Dermis blood vessel endothelial cell (primary cell): Measurements from ENCODE around the gene PTPN4. TPM values are rescaled to one million over a fixed set of nuclear protein-coding genes. Genes with fewer than 3 reads are reported as not detected.

Experiments
- DNase-seq: peaks from one replicate; pipeline ENCODE4 v3.0.0; 2010
- total RNA-seq: library from RNA; depleted of rRNA; stranded (reverse); fragments of >200 nt; gene quantifications from 2 replicates; pipeline ENCODE4 v1.2.3, GENCODE V29; 2014

Gene PTPN4
- total RNA-seq, 1 donor from 2014 or later: 27.9 TPM

DNA sequence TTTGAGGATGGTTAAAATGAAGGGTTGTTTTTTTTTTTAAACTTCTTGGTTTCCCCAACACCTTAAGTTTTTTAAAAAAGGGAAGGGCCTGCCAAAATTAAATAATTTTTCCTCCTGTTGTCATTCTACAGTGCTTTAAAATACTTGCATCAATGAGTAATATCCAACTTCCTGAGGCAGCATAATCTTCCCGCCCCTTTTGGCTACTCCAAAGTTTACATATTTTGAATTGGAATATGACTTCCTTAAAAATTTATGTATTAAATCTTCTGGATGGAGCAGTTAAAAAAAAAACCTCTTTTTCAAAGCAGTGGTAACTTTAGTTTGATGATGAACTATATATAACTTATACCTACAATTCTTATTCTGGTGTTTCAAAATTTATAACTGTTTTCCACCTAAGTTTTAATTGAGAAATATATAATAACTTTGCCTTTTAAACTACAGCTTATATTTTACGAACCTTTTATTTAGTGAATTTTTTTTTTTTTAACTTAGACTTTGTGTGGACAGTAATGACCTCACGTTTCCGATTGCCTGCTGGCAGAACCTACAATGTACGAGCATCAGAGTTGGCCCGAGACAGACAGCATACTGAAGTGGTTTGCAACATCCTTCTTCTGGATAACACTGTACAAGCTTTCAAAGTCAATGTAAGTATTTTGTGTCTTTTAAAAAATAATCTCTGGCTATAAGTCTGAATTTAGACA lies 49.8 kb downstream of the PTPN4 start:
- peak; percentile 88 for DNase-seq

- DNase-seq: no peak
Measured at GRCh38 chr2:119810049-119810630, 50.4 kb downstream of the PTPN4 start.

DNA sequence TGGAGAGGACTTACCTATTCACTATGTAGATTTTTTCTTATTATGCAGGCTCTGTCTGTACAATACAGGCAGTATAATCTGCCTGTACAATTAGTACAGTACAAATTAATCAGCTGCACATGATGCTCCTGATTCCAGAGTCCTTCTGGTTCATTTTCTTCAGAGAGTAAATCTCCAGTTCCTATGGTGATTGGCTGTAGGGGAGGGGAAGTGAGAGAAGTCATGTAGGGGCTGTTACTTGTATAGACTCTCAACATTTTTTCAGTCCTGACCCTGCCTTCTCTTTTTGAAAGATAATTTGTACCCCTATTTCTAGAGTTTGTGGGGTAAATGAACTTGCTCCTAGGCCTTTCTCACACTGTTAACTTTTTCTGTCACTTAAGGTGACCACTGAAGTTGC lies 54.5 kb downstream of the PTPN4 start:
- no peak for DNase-seq

GRCh38 chr2:119818792-119819191 lies 59.1 kb downstream of the PTPN4 start:
- DNase-seq: no peak

DNA sequence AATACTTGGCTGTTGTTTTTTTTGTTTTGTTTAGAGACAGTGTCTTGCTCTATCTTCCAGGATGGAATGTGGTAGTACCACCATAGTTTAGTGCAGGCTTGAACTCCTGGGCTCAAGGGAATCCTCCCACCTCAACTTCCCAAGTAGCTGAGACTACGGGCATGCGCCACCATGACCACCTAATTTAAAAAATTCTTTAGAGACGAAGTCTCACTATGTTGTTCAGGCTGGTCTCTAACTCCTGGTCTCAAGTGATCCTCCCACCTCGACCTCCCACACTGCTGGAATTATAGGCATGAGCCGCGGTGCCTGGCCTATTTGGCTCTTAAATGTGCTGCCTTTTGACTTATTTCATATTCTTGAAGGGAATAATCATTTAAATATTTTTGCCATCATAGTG lies 60.1 kb downstream of the PTPN4 start:
- DNase-seq: no peak

DNA sequence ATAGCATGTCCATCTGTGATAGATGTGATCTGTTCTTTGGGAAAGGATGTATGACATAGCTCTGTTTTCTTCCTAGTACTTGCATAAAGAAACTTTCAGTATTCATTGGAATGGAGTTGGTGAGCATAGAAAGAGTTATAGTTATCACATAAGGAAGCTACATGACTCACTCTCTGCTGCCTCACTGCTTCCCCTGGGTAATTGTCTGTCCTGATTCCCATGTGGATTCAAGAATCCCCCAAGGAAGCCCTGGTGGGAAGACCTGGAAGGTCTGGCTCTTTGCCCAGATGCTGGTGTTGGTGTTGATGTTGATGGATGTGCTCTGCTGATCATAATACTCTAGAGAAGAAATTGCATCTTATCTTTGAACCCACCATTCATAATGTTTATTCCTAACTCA lies 60.6 kb downstream of the PTPN4 start:
- DNase-seq: peak; percentile 97

DNA sequence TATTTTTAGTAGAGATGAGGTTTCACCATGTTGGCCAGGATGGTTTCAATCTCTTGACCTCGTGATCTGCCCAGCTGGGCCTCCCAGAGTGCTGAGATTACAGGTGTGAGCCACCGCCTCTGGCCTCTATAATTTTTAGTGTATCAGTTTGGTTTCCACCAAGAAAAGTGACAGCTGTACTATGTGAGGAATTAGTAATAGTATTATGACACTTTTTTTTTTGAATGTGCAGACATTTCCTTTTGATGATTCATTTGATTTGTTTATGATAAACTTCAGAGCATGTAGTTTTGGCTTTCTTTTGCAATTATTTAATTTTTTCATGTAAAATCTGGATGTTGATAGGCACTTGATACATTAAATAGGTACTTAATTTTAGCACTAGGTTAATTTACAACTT lies 61.5 kb downstream of the PTPN4 start:
- peak; percentile 55 for DNase-seq

DNA sequence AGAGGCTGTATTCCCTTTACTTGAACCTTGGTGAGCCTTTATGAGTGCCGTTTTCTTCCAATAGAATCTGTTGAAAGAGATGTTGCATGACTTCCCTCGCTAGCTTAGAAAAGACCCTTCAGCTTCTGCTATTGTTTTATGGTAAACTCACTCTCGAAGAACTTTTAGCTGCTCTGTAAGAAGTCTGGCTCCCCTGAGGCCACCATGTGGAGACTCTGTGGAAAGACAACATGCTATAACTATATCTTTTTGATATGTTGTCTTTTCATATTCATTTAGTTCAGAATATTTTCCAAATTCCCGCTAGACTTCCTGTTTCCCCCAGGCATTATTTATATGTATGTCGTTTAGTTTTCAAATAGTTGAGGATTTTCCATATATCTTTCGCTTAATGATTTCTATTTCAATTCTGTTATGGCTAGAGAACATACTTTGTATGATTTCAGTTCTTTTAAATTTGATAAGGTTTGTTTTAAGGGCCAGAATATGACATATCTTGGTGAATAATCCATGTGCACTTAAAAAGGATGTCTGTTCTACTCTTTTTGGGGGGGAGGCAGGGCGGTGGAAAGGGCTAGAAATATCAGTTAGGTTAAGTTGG lies 64.1 kb downstream of the PTPN4 start:
- peak; percentile 75 for DNase-seq

DNA sequence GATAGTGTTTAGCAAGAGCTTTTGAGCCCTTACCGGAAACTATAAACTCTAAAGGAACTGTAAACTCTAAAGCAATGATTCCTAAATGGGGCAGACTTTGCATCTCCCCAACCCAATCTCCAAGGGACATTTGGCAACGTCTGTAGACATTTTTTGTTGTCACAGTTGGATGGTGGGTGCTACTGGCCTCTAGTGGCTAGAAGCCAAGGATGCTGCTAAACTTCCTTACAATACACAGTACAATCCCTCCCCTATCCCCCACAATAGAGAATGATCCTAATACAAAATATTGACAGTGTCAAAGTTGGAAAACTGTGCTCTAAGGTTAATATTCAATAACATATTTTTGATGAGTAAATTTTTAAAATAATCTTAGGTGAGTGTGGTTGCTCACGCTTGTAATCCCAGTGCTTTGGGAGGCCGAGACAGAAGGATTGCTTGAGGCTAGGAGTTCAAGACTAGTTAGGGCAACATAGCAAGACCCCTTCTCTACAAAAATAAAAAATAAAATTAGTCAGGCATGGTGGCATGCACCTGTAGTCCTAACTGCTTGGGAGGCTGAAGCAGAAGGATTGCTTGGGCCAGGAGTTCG lies 66.7 kb downstream of the PTPN4 start:
- peak; percentile 75 for DNase-seq

DNA sequence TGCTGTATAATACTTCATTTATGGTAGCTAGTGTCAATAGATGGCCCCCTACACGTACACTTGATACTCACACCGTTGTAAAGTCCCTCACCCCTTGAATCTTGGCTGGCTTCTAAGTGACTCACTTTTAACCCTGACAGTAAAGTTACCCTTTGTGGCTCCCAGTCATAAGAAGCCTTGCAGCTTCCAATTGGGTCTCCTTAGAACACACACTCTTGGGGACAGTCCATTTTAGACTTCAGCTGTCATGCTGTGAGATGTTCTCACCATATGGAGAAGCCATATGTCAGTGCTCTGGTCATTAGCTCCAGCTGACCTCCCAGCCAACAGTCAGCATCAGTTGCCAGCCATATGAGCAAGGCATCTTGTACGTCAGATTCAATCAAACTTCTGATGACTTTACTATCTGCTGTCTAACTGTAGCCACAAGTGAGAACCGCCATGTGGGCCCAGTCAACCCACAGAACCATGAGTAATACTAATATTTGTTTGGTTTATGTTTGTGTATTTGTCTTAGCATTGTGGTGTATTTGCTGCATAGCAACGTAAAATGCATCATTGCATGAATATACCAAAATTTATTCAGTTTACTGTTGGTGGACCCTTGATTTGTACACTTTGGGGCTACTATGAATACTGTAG lies 68.3 kb downstream of the PTPN4 start:
- DNase-seq: peak; percentile 44

DNA sequence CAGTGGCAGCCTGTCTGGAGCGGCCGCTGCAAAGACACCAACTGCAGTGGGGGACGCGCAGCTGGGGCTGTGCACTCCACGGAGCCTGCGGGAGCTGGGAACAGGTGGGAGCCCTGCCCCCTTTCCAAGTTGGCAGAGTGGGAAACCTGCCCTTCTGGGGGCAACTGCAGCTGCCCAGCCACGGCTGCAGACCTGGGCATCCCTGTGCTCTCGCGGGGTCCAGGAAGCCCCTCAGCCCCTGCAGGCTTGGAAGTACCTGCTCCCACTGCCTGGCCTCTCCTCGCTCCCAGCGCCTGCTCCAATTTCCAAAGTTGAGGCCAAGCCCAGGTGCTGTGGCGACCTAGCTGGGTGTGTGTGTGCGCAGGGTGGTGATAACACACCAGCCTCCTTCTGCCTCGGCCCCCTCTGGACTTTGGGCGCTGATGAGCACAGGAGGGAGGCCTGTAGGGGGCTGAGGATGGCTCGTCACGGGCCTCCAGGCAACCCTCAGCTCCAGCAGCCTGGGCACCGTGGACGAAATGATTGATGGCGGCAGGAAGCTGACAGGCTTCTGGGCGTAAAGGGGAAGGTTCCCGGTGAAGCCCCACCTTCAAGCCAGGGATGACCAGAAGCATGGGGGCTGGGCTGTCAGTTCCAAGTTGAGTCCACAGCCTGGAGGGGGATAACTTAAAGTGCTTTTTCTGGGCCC lies 76.9 kb downstream of the PTPN4 start:
- no peak for DNase-seq

- DNase-seq: no peak
Measured at GRCh38 chr2:119837350-119837749, 77.6 kb downstream of the PTPN4 start.

GRCh38 chr2:119837759-119838158 lies 78.0 kb downstream of the PTPN4 start:
- peak; percentile 45 for DNase-seq

DNA sequence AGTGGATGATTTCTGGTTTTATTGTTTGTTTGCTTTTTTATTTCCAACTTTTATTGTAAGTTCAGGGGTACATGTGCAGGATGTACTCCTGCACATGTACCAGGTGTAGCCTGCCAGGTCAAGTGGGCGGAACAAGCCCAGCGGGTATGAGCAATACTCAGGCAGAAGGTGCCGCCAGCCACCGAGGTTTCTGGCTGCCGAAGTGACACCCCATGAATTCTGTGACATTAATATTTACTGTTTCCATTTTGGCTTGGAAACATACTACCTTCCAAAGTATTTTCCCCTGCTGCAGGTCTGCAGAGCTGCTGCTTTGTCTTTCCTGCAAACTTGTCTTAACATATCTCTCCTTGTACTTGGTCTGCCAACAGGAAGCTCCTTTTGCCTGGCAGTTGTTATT lies 78.5 kb downstream of the PTPN4 start:
- DNase-seq: no peak

DNA sequence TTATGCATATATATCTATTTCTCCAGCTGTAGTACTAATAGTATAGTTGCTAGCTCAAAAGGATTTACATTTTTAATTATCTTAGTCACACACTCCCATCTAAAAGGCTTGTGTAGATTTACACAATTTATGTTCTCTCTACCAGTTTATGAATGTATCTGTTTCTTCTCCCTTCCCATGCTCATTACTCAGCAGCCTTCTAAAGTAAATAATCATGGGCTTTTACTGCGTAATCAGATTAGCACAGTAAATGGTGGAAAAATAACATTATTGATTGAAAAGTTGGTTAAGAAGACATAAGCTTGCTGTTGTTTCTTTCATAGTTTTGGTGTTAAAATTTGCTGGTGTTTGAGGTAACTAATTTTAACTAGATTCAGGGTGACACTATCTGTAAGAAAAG lies 81.8 kb downstream of the PTPN4 start:
- DNase-seq: no peak

DNA sequence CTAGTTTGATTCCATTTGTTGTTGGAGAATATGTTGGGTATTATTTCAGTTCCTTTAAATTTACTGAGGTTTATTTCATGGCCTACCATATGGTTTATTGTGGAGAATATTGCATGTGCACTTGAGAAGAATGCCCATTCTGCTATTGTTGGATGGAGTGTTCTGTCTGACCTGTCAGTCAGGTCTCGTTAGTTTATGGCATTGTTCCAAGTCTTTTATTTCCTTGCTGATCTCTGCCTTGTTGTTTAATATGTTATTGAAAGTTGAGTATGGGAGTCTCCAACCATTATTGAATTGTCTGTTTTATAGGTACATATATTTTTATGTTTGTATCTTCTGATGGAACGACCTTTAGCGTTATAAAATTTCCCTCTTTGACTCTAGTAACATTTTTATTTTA lies 86.3 kb downstream of the PTPN4 start:
- DNase-seq: peak; percentile 61

GRCh38 chr2:119849838-119850565 lies 90.3 kb downstream of the PTPN4 start:
- DNase-seq: no peak

DNA sequence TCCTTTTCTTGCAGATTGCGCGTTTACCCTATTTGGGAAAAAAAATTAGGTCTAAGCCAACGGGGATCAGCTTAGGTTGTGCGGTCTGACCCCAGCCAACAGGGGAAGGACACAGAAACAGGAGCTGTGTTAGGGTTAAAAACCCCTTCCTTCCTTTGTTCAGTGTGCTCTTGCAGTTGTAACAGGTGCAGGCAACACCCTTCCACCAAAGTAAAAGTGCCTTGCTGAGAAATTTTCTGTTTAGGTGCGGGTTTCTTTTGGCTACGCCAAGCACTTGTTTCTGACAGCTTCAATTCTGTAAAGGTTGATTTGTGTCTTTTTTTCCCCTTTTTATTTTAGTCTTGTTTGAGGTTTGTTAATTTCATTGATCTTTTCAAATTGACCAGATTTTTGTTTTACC lies 92.5 kb downstream of the PTPN4 start:
- no peak for DNase-seq

- DNase-seq: no peak
Measured at GRCh38 chr2:119853777-119854399, 94.2 kb downstream of the PTPN4 start.

- DNase-seq: no peak
Measured at GRCh38 chr2:119856469-119856901, 96.8 kb downstream of the PTPN4 start.

DNA sequence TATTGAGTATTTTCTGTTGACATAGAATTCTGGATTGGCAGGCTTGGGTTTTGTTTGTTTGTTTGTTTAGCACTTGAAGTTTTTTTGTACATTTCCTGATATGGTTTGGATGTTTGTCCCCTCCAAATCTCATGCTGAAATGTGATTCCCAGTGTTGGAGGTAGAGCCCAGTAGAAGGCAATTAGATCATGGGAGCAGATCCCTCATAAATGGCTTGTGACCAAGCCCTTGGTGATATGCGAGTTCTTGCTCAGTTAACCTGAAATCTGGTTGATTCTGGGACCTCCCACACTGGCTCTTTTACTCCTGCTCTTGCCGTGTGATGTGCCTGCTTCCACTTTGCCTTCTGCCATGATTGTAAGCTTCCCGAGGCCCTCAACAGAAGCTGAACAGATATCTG lies 98.0 kb downstream of the PTPN4 start:
- no peak for DNase-seq

DNA sequence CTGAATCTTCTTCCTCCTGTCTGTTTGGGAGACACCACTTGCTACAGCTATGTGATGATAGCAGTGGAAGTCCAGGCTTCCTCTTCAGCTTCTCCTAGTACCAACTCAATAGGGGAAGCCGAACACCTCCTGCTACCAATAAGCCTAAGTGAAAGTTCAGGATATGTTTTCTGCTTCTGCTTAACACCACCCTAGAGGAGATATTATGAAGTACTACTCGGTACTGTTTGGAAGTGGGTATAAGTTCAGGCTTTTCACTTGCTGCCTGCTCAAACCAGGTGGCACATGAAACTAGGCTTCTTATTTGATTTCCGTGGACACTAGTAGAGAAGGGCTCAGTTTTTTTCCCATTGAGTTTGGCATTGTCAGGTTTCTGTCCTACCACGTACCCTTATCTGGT lies 99.8 kb downstream of the PTPN4 start:
- no peak for DNase-seq
